HL-60/S4 (cell line): ENCODE measurements around the gene YTHDF2.

Source experiments
- in situ Hi-C: fragments of 300-500 bp; cut with MboI; formaldehyde crosslinking; loops from 2 replicates; pipeline ENCODE4 v1.14.3; 2022; ENCODE audit warnings: low sequenced_read_pairs

Gene YTHDF2

DNA sequence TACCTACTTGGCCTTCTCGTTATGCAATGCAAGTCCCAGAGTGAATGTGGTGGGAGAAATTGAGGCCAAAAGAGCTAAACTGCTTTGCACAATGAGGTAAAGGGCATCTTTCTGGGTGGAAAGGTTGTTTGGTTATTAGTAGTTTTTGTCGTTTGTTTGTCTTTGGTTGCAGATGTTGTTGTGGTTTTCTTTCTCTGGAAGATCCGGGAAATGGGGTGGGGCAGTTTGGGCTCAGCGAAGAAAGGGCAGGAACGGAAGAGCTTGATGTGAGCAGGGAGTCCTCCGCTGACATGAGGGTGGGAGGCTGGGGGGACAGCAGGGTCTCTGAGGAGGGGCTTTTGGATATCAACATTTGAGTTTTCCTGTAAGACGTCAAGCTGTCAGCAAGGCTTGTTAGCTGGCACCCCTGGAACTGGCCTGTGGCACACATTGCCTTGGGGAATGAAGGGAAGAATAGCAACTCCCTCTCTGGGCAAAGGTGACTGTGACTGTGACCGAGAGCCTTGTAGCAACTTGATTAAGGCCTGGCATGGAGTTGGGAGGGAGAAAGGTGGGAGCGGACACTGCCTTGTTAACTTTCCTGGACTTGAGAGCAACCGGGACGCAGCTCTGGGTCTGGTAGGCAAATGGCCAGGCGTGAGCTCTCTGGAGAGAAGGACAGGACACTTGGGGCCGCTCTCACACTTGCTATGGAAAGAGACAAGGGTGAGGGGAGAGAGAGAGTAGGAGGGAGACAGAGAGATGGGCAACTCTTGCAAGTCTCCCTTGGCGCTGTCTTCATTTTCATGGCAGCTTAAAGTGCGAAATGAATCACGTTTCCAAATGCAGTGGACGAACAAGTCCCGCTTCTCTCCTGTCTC lies 59.8 kb downstream of the YTHDF2 start:
- in situ Hi-C loops, result no loop called here

DNA sequence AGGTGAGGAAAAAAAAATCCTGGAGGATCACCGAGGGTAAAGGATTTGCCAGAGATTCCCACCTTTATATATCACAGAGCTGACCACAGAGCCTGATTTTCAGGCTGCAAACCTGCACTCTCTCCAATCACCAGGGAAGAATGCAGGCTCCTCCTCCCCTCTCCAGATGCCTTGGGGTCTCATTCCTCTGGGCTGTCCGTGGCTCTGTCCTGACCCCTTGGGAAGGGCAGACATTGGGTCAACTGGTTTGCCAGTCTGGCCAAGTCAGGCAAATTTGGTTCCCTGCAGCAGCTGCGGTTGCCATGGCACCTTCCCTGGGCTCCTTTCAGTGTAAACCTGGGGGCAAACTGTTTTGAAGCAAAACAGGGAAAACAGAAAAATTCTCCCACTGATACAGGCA lies 63.6 kb downstream of the YTHDF2 start:
- in situ Hi-C loops, result no loop called here

GRCh38 chr1:28801461-28801860 lies 64.7 kb downstream of the YTHDF2 start:
- in situ Hi-C loops, result no loop called here

GRCh38 chr1:28803051-28803450 lies 66.3 kb downstream of the YTHDF2 start:
- in situ Hi-C loops, result no loop called here

DNA sequence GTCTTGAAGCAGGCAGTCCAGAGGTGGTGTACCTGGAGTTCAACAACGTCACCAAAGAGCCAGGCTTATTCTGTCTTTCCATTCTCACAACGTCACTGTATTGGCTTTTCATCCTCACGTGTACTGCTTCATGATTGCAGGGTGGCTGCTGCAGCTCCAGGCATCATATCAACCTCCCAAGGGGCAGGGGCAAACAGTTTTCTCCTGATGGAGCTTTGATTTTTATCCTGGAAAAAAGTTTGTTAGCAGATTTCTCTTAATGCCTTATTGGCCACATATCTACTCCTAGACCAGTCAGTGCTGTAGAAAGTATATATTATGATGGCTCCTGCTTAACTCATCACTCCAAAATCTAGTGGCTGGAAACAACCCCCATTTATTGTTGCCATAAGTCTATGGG lies 66.9 kb downstream of the YTHDF2 start:
- in situ Hi-C loops, result no loop called here

DNA sequence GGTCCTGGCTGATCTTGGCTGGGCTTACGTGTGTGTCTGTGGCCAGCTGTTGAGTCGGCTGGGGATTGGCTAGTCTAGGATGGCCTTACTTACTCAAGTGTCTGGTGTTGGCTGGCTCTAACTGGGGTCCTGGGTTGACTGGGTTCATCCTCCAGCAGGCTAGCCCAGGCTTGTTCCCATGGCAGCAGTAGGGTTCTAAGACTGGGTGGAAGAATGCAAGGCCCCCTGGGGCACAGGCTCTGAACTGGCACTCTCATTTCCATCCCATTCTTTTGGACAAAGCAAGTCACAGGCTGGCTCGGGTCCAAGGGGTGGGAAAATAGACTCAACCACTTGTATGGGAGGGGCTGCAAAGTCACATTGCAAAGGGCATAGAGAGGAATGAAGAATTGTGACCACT lies 67.3 kb downstream of the YTHDF2 start:
- in situ Hi-C loops, result no loop called here

GRCh38 chr1:28807046-28807445 lies 70.3 kb downstream of the YTHDF2 start:
- in situ Hi-C loops, result no loop called here

DNA sequence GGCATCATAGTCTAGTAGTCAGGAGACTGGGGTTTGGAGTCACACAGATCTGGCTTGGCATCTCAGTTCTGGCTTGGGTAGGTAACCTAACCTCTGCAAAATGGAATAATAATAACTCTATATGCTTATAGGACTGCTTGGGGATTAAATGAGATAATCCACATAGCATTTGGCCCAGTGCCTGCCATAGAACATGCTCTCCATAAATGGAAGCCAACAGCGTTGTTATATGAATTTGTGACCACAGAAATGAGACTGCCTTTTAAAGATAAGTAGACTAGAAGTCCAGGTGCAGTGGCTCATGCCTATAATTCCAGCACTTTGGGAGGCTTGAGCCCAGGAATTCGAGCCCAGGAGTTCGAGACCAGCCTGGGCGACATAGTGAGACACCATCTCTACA lies 71.2 kb downstream of the YTHDF2 start:
- in situ Hi-C loops, result no loop called here

- in situ Hi-C loops, result no loop called here
Measured at GRCh38 chr1:28811369-28811765, 74.6 kb downstream of the YTHDF2 start.

GRCh38 chr1:28811766-28812668 lies 75.3 kb downstream of the YTHDF2 start, which contains the start of gene OPRD1:
Gene OPRD1 (plus strand): TSS chr1:28812170. CDS start chr1:28812384, 214 bp downstream.
- in situ Hi-C loops, result no loop called here

DNA sequence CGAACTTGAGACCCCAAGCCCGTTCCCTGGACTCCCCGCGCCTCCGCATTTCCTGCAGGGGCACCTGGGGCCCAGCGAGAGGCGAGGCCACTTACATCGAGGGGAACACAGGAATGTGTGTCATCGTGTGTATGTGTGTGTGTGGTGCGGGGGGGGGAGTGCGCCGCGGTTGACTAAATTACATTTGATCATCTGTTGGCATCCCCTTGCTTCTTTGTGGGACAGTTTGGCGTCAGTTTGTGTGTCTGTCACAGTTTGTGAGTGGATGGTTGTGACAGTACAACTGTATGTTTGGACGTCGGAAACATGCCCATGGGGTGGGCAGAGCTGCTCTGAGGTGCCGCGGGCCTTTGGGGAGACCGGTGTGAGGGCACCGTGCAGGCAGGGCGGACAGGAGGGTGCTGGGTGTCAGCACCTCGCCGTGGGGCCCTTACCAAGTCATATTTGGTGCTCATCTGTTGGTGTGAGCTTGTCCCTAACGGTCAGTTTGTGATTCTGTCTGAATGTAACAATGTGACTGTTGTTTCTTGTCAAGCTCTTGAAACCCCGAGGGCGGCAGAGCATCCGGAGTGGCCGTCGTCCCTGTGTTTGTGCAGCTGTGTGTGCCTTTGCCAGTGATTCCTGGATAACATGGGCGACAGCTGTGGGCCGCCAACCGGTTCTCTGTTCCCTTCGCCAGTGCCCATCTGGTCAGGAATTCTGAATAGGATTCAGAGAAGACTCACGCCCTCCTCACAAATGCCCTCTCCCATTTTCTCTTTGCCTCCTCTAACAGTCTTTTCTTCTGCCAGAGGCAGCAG lies 76.1 kb downstream of the YTHDF2 start:
- in situ Hi-C loops, result no loop called here

DNA sequence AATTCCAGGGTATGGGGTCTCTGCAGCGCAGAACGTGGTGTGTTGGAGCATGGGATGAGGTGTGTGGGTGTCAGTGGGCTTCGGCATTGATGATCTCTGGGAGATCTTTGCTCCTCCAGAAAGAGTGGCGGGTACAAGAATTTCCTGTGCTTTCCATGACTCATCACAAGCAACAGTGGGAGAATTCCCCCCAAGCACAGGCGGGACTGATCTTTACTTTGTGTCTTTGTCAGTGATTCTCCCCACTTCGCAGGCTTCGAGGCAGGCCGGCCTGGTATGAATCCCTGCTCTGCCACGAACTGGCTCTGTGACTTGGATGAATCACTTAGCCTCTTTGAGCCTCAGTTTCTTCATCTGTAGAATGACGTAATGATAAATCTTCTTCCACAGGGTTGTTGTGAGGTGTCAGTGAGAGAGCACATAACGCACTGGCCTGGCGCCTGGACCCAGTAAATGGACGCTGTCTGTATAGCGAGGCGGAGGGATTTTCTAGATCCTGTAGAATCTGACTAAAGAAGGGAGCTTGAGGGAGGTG lies 77.3 kb downstream of the YTHDF2 start:
- in situ Hi-C loops, result no loop called here

DNA sequence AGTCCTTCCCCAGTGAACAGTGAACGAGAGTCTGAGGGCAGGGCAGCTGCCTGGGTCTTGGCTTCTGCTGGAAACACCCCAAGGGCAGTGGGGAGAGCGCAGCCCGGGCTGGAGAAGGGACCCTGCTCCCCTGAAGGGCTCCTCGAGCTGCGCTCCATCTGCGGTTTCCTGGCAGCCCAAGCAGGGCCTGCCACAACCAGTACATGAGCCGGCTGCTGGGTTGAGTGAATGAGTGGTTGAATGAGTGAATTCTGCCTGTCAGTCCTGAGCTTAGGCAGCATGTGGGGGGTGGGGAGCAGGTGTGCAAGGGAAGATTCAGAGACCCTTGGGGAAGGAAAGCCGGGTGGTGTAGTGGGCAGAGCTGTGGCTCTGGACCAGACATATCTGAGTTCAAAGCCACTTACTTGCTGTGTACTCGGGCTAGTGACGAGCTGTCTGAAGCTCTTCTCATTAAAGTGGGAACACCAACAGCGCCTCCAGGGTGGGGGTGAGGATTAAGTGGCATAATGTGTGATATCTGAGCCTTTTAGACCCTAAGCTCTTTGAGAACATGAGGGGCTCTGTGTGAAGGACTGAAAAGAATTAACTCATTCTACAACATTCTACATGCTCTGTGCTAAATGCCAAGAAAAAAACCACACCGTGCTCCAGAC lies 78.9 kb downstream of the YTHDF2 start:
- in situ Hi-C loops, result no loop called here

- in situ Hi-C loops, result no loop called here
Measured at GRCh38 chr1:28817133-28817532, 80.4 kb downstream of the YTHDF2 start.

- in situ Hi-C loops, result no loop called here
Measured at GRCh38 chr1:28819020-28819419, 82.3 kb downstream of the YTHDF2 start.
